Vagina (tissue), 2 donors: ENCODE measurements around the gene NOTO. TPM values are rescaled to one million over a fixed set of nuclear protein-coding genes. Genes with fewer than 3 reads are reported as not detected.

Experiments used
- DNase-seq, 2 donors: peaks; one replicate each; pipeline ENCODE4 v3.0.0-alpha.2; 2017; ENCODE audit errors: extremely low spot score in 2 of 2
- H3K27ac ChIP-seq: fragments of 200-600 bp; sonication (generic); one replicate; pipeline ENCODE4 v1.5.1; 2019
- H3K27me3 ChIP-seq: fragments of 200-600 bp; sonication (generic); one replicate; pipeline ENCODE4 v1.5.1; 2019
- H3K36me3 ChIP-seq, 2 donors: fragments of 200-600 bp; sonication (generic); one replicate each; pipeline ENCODE4 v1.5.1; 2017 to 2019
- H3K4me1 ChIP-seq: fragments of 200-600 bp; sonication (generic); one replicate; pipeline ENCODE4 v1.5.1; 2019
- H3K4me3 ChIP-seq, 2 donors: fragments of 200-600 bp; sonication (generic); 1 replicate in 1 of 2; 2 replicates in 1 of 2; pipeline ENCODE4 v1.5.1; 2016 to 2019
- H3K9me3 ChIP-seq: fragments of 200-600 bp; sonication (generic); one replicate; pipeline ENCODE4 v1.5.1; 2019
- CTCF ChIP-seq, 3 experiments: fragments of 450-650 bp in 2 of 3; fragments of 200-600 bp in 1 of 3; sonication (generic) in 1 of 3; IDR thresholded peaks; one replicate each; pipeline ENCODE4 v1.5.1; 2017 to 2019; ENCODE audit warnings: antibody characterized with exemption in 3 of 3, mild to moderate bottlenecking in 2 of 3, moderate library complexity in 2 of 3
- POLR2A ChIP-seq, 2 donors: fragments of 450-650 bp; IDR thresholded peaks; one replicate each; pipeline ENCODE4 v1.6.1; 2017; ENCODE audit warnings: antibody characterized with exemption in 2 of 2, mild to moderate bottlenecking in 2 of 2, moderate library complexity in 2 of 2
- POLR2AphosphoS5 ChIP-seq, 2 donors: sonication (generic); formaldehyde crosslinking; IDR thresholded peaks; one replicate each; pipeline ENCODE4 v1.9.0; 2017; ENCODE audit warnings: antibody characterized with exemption in 2 of 2, mild to moderate bottlenecking in 2 of 2, low read depth in 1 of 2; ENCODE audit not compliant: insufficient read depth in 1 of 2
- intact Hi-C: fragments of 100-400 bp; cut with DNase I; formaldehyde crosslinking; loops from one replicate; pipeline ENCODE4 v1.15.1; 2023
- total RNA-seq: library from RNA; depleted of rRNA; stranded (reverse); fragments of >200 nt; gene quantifications from one replicate; pipeline ENCODE4 v1.2.3, GENCODE V29; 2016

NOTO gene
- total RNA-seq, 1 donor from 2014 or later = not detected

GRCh38 chr2:73249636-73250035 lies 47.3 kb downstream of the NOTO start:
- Histone ChIP-seq H3K27me3 (no peaks in the 10 kb centered on the region), H3K4me1 (no peaks in the 10 kb centered on the region), H3K27ac (no peak overlapping the region), H3K36me3 (peaks cover 3 to 93% of the 10 kb centered on the region in 2 donors), H3K4me3 (no peak overlapping the region), H3K9me3 (no peaks in the 10 kb centered on the region)
- TF ChIP-seq POLR2A (IDR thresholded peaks at IDR 0.05) = no peak
- TF ChIP-seq POLR2AphosphoS5 (IDR thresholded peaks at IDR 0.05; ENCODE audit: insufficient read depth in 1 of 2, low read depth in 1 of 2) = no peak
- TF ChIP-seq CTCF (IDR thresholded peaks at IDR 0.05) = no peak
- DNase-seq = no peak
- intact Hi-C loops = no loop called here

GRCh38 chr2:73250872-73251846 lies 48.8 kb downstream of the NOTO start:
- no peak overlapping the region for H3K27ac ChIP-seq
- no peaks in the 10 kb centered on the region for H3K4me1 ChIP-seq
- TF ChIP-seq CTCF (IDR thresholded peaks at IDR 0.05) (no peak), POLR2AphosphoS5 (IDR thresholded peaks at IDR 0.05; ENCODE audit: insufficient read depth in 1 of 2, low read depth in 1 of 2) (no peak), POLR2A (IDR thresholded peaks at IDR 0.05) (no peak)
- H3K4me3 ChIP-seq = no peak overlapping the region
- no peak for DNase-seq
- intact Hi-C loops = no loop called here
- H3K9me3 ChIP-seq = no peaks in the 10 kb centered on the region
- peaks cover 0 to 77% of the 10 kb centered on the region in 2 donors for H3K36me3 ChIP-seq
- H3K27me3 ChIP-seq = no peaks in the 10 kb centered on the region

- no peak overlapping the region for H3K27ac ChIP-seq
- no peaks in the 10 kb centered on the region for H3K27me3 ChIP-seq
- DNase-seq = no peak
- no peak for TF ChIP-seq POLR2AphosphoS5 (IDR thresholded peaks at IDR 0.05; ENCODE audit: insufficient read depth in 1 of 2, low read depth in 1 of 2)
- TF ChIP-seq CTCF (IDR thresholded peaks at IDR 0.05) = no peak
- no peak for TF ChIP-seq POLR2A (IDR thresholded peaks at IDR 0.05)
- peaks cover 0 to 65% of the 10 kb centered on the region in 2 donors for H3K36me3 ChIP-seq
- H3K9me3 ChIP-seq = no peaks in the 10 kb centered on the region
- H3K4me3 ChIP-seq = no peak overlapping the region
- intact Hi-C loops = no loop called here
- no peaks in the 10 kb centered on the region for H3K4me1 ChIP-seq
Observed at GRCh38 chr2:73252238-73253027, 50.1 kb downstream of the NOTO start.

- no peaks in the 10 kb centered on the region for H3K27me3 ChIP-seq
- no peaks in the 10 kb centered on the region for H3K9me3 ChIP-seq
- H3K36me3 ChIP-seq = peaks cover 0 to 55% of the 10 kb centered on the region in 2 donors
- DNase-seq = no peak
- H3K27ac ChIP-seq = no peak overlapping the region
- TF ChIP-seq POLR2A (IDR thresholded peaks at IDR 0.05) = no peak
- no peak for TF ChIP-seq CTCF (IDR thresholded peaks at IDR 0.05)
- no peak for TF ChIP-seq POLR2AphosphoS5 (IDR thresholded peaks at IDR 0.05; ENCODE audit: insufficient read depth in 1 of 2, low read depth in 1 of 2)
- H3K4me1 ChIP-seq = no peaks in the 10 kb centered on the region
- intact Hi-C loops = no loop called here
- H3K4me3 ChIP-seq = no peak overlapping the region
Observed at GRCh38 chr2:73253400-73253799, 51.0 kb downstream of the NOTO start.
